GM12892 (cell line): ENCODE data around the gene SLC35F2.

Source experiments
- POLR2AphosphoS5 ChIP-seq: IDR thresholded peaks from 2 replicates; pipeline ENCODE4 v1.6.1; 2011; ENCODE audit warnings: low read depth, low read length, control low read depth
- TAF1 ChIP-seq: IDR thresholded peaks from 2 replicates; pipeline ENCODE4 v1.6.1; 2011; ENCODE audit warnings: low read depth, mild to moderate bottlenecking, control low read depth, low read length, borderline replicate concordance

DNA sequence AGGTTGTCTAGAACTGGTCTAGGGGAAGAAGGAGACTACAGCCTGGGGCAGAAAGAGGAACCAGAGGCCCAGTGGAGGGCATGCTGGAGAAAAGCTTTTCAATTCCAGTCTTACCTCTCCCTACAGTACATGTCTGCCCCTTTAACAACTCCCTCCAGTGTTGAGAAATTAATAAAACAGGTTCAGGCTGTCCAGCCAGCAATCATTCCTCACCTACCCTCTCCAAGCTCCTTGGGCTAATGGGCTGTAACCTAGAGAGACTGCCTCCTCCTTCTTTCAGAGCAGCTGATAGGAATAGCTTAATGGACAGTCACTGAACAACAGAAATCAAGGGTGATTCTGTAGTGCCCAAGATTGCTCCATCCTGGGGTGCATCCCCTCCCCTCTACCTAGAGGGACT, 8.8 kb downstream of the SLC35F2 start:
- no peak for TF ChIP-seq POLR2AphosphoS5
- TF ChIP-seq TAF1, result no peak
